Dermis microvascular lymphatic vessel endothelial cell (primary cell): ENCODE measurements around the gene SMARCD3. TPM values are rescaled to one million over a fixed set of nuclear protein-coding genes. Genes with fewer than 3 reads are reported as not detected.

Experiments
- DNase-seq, 2 donors: peaks; one replicate each; pipeline versions ENCODE4 v3.0.0 to v3.0.0-alpha.2; 2010; ENCODE audit warnings: low read depth in 2 of 2
- total RNA-seq: library from RNA; depleted of rRNA; stranded (reverse); fragments of >200 nt; gene quantifications from 2 replicates; pipeline ENCODE4 v1.2.1, GENCODE V29; 2014

Gene SMARCD3
- total RNA-seq, 1 donor from 2014 or later, result 1.8 TPM

- DNase-seq, result peak in 1 of 2 donors; percentile 50
Observed at GRCh38 chr7:151249034-151249731, 689 bp upstream of the SMARCD3 start.

- DNase-seq, result no peak
Observed at GRCh38 chr7:151247611-151248345, 716 bp downstream of the SMARCD3 start.

- DNase-seq, result no peak
Observed at GRCh38 chr7:151246851-151247580, 1.5 kb downstream of the SMARCD3 start.

- no peak for DNase-seq
Observed at GRCh38 chr7:151246102-151246850, 2.2 kb downstream of the SMARCD3 start.

- peak in 1 of 2 donors; percentile 40 for DNase-seq
Observed at GRCh38 chr7:151245360-151246101, 3.0 kb downstream of the SMARCD3 start.

- no peak for DNase-seq
Observed at GRCh38 chr7:151244841-151245346, 3.6 kb downstream of the SMARCD3 start.

GRCh38 chr7:151244196-151244840, 4.2 kb downstream of the SMARCD3 start:
- DNase-seq, result peak in 1 of 2 donors; percentile 60

GRCh38 chr7:151243408-151244195, 4.9 kb downstream of the SMARCD3 start:
- DNase-seq, result no peak

GRCh38 chr7:151243045-151243349, 5.5 kb downstream of the SMARCD3 start:
- DNase-seq, result no peak

- DNase-seq, result no peak
Observed at GRCh38 chr7:151242159-151243044, 6.1 kb downstream of the SMARCD3 start.

- DNase-seq, result no peak
Observed at GRCh38 chr7:151241755-151242096, 6.8 kb downstream of the SMARCD3 start.

- DNase-seq, result no peak
Observed at GRCh38 chr7:151240942-151241754, 7.3 kb downstream of the SMARCD3 start.

- DNase-seq, result no peak
Observed at GRCh38 chr7:151240536-151240935, 8.0 kb downstream of the SMARCD3 start.

GRCh38 chr7:151239837-151240459, 8.5 kb downstream of the SMARCD3 start:
- no peak for DNase-seq

GRCh38 chr7:151238924-151239836, 9.3 kb downstream of the SMARCD3 start:
- no peak for DNase-seq

GRCh38 chr7:151238190-151238810, 10.2 kb downstream of the SMARCD3 start:
- DNase-seq, result no peak
